ENCODE data around the gene GASK1A.

The GASK1A gene

GRCh38 chr3:43014956-43015355, 35.8 kb downstream of the GASK1A start:
- no peak for DNase-seq

GRCh38 chr3:43015572-43015971, 36.5 kb downstream of the GASK1A start:
- DNase-seq, result no peak

- DNase-seq, result no peak
Observed at GRCh38 chr3:43015991-43016865, 37.1 kb downstream of the GASK1A start.

- DNase-seq, result no peak
Observed at GRCh38 chr3:43017004-43017403, 37.9 kb downstream of the GASK1A start.

GRCh38 chr3:43017593-43018195, 38.6 kb downstream of the GASK1A start:
- no peak for DNase-seq

- DNase-seq, result no peak
Observed at GRCh38 chr3:43018246-43018645, 39.1 kb downstream of the GASK1A start.

GRCh38 chr3:43019006-43019809, 40.1 kb downstream of the GASK1A start:
- DNase-seq, result no peak

GRCh38 chr3:43019826-43020225, 40.7 kb downstream of the GASK1A start:
- no peak for DNase-seq

GRCh38 chr3:43021186-43021585, 42.1 kb downstream of the GASK1A start:
- DNase-seq, result no peak

- no peak for DNase-seq
Observed at GRCh38 chr3:43022121-43022520, 43.0 kb downstream of the GASK1A start.

- DNase-seq, result no peak
Observed at GRCh38 chr3:43023066-43023465, 44.0 kb downstream of the GASK1A start.

GRCh38 chr3:43023746-43024145, 44.6 kb downstream of the GASK1A start:
- no peak for DNase-seq

- no peak for DNase-seq
Observed at GRCh38 chr3:43024181-43024885, 45.2 kb downstream of the GASK1A start.

GRCh38 chr3:43025423-43025822, 46.3 kb downstream of the GASK1A start:
- DNase-seq, result no peak

GRCh38 chr3:43028001-43028400, 48.9 kb downstream of the GASK1A start:
- no peak for DNase-seq

- DNase-seq, result no peak
Observed at GRCh38 chr3:43028678-43029490, 49.8 kb downstream of the GASK1A start.

- no peak for DNase-seq
Observed at GRCh38 chr3:43030162-43030935, 51.2 kb downstream of the GASK1A start.

- no peak for DNase-seq
Observed at GRCh38 chr3:43031485-43031884, 52.4 kb downstream of the GASK1A start.

- DNase-seq, result no peak
Observed at GRCh38 chr3:43031889-43032545, 52.9 kb downstream of the GASK1A start.
